HG03097 (cell line): ENCODE measurements around the gene PID1.
"Not testable (repeated sequence)": the region's sequence is repeated elsewhere in the genome, so short reads cannot be mapped to it uniquely, and the experiment has no call there.

Experiments
- ATAC-seq: cut with Tn5 transposase; IDR thresholded peaks from one replicate; pipeline ENCODE4 v1.9.1; 2021; ENCODE audit not compliant: unreplicated experiment, low FRiP score

The PID1 gene

GRCh38 chr2:229220254-229220653 is 50.8 kb downstream of the PID1 start:
- no peak for ATAC-seq

- no peak for ATAC-seq
These were observed 52.7 kb downstream of the PID1 start for GRCh38 chr2:229218329-229218921.

- ATAC-seq = no peak
These were observed 58.8 kb downstream of the PID1 start for GRCh38 chr2:229212241-229212640.

GRCh38 chr2:229210641-229211040 is 60.4 kb downstream of the PID1 start:
- ATAC-seq = no peak

GRCh38 chr2:229206548-229206947 is 64.5 kb downstream of the PID1 start:
- ATAC-seq = no peak

GRCh38 chr2:229205704-229206103 is 65.4 kb downstream of the PID1 start:
- ATAC-seq = no peak

GRCh38 chr2:229202646-229203045 is 68.4 kb downstream of the PID1 start:
- no peak for ATAC-seq

- no peak for ATAC-seq
These were observed 69.6 kb downstream of the PID1 start for GRCh38 chr2:229201521-229201920.

GRCh38 chr2:229199267-229199666 is 71.8 kb downstream of the PID1 start:
- no peak for ATAC-seq

- no peak for ATAC-seq
These were observed 74.6 kb downstream of the PID1 start for GRCh38 chr2:229196448-229196847.

- no peak for ATAC-seq
These were observed 75.6 kb downstream of the PID1 start for GRCh38 chr2:229195346-229195947.

GRCh38 chr2:229193281-229193680 is 77.8 kb downstream of the PID1 start:
- no peak for ATAC-seq

- no peak for ATAC-seq
These were observed 79.7 kb downstream of the PID1 start for GRCh38 chr2:229191413-229191812.

GRCh38 chr2:229187123-229187522 is 84.0 kb downstream of the PID1 start:
- ATAC-seq = not testable (repeated sequence)

GRCh38 chr2:229181641-229182040 is 89.4 kb downstream of the PID1 start:
- ATAC-seq = no peak

GRCh38 chr2:229180658-229181057 is 90.4 kb downstream of the PID1 start:
- ATAC-seq = no peak

- ATAC-seq = no peak
These were observed 91.5 kb downstream of the PID1 start for GRCh38 chr2:229179628-229180027.

GRCh38 chr2:229178706-229179105 is 92.4 kb downstream of the PID1 start:
- ATAC-seq = no peak

- ATAC-seq = no peak
These were observed 93.0 kb downstream of the PID1 start for GRCh38 chr2:229178117-229178516.

GRCh38 chr2:229176136-229176535 is 95.0 kb downstream of the PID1 start:
- no peak for ATAC-seq

GRCh38 chr2:229175497-229175863 is 95.6 kb downstream of the PID1 start:
- ATAC-seq = no peak

GRCh38 chr2:229174794-229175496 is 96.1 kb downstream of the PID1 start:
- no peak for ATAC-seq
